Mesendoderm (in vitro differentiated cells): ENCODE measurements around the gene NXPH4.

Source experiments
- DNase-seq: peaks from one replicate; pipeline ENCODE4 v3.0.0; 2013
- H2AK5ac ChIP-seq: 2 replicates; pipeline ENCODE4 v1.6.1; 2013; ENCODE audit warnings: low read length, inconsistent platforms
- H2BK120ac ChIP-seq: 2 replicates; pipeline ENCODE4 v1.6.1; 2013; ENCODE audit warnings: low read depth, mild to moderate bottlenecking, low read length, moderate library complexity, mixed read lengths
- H2BK15ac ChIP-seq: replicated peaks from 2 replicates; pipeline ENCODE4 v1.6.1; 2013; ENCODE audit warnings: low read depth, mild to moderate bottlenecking, moderate library complexity
- H2BK5ac ChIP-seq: 2 replicates; pipeline ENCODE4 v1.6.1; 2013; ENCODE audit warnings: low read length, inconsistent platforms
- H3K18ac ChIP-seq: 2 replicates; pipeline ENCODE4 v1.6.1; 2013; ENCODE audit warnings: mild to moderate bottlenecking, low read length, mixed read lengths
- H3K23ac ChIP-seq: one replicate; pipeline ENCODE4 v1.6.1; 2013; ENCODE audit warnings: low read length
- H3K27ac ChIP-seq: 2 replicates; pipeline ENCODE4 v1.5.1; 2013; ENCODE audit warnings: low read depth, mild to moderate bottlenecking, inconsistent platforms, low read length, moderate library complexity
- H3K27me3 ChIP-seq: 2 replicates; pipeline ENCODE4 v1.6.1; 2013; ENCODE audit warnings: low read length, control low read depth, mild to moderate bottlenecking, inconsistent platforms; ENCODE audit not compliant: insufficient read depth, poor library complexity
- H3K36me3 ChIP-seq: 2 replicates; pipeline ENCODE4 v1.6.1; 2013; ENCODE audit warnings: low read length, inconsistent platforms; ENCODE audit not compliant: control insufficient read depth, insufficient read depth
- H3K4ac ChIP-seq: one replicate; pipeline ENCODE4 v1.6.1; 2013; ENCODE audit warnings: low read depth, mild to moderate bottlenecking, low read length, moderate library complexity
- H3K4me1 ChIP-seq: 2 replicates; pipeline ENCODE4 v1.6.1; 2013; ENCODE audit warnings: low read depth, low read length, inconsistent platforms; ENCODE audit not compliant: control insufficient read depth
- H3K4me2 ChIP-seq: 2 replicates; pipeline ENCODE4 v1.6.1; 2013; ENCODE audit warnings: low read length
- H3K4me3 ChIP-seq: 2 replicates; pipeline ENCODE4 v1.5.1; 2013; ENCODE audit warnings: mild to moderate bottlenecking, low read length
- H3K56ac ChIP-seq: one replicate; pipeline ENCODE4 v1.6.1; 2013; ENCODE audit warnings: low read length
- H3K79me1 ChIP-seq: 2 replicates; pipeline ENCODE4 v1.6.1; 2013; ENCODE audit warnings: low read length, inconsistent platforms
- H3K79me2 ChIP-seq: 2 replicates; pipeline ENCODE4 v1.6.1; 2013; ENCODE audit warnings: mild to moderate bottlenecking, low read length; ENCODE audit not compliant: control insufficient read depth, insufficient read depth
- H3K9ac ChIP-seq: 2 replicates; pipeline ENCODE4 v1.6.1; 2013; ENCODE audit warnings: low read length, inconsistent platforms
- H4K5ac ChIP-seq: one replicate; pipeline ENCODE4 v1.6.1; 2013; ENCODE audit warnings: low read length
- H4K8ac ChIP-seq: one replicate; pipeline ENCODE4 v1.6.1; 2013; ENCODE audit warnings: low read depth, mild to moderate bottlenecking, control low read depth, low read length, moderate library complexity
- WGBS: extraction: QIAGEN DNeasy Blood & Tissue Kit; methylation state at CpG from one replicate; pipeline ENCODE4 v1.1.7; 2013; ENCODE audit warnings: low lambda C conversion rate, missing lambda C conversion rate; ENCODE audit not compliant: insufficient coverage; ENCODE audit errors: extremely low coverage; 5-methylcytosine and 5-hydroxymethylcytosine counted together

The NXPH4 gene

DNA sequence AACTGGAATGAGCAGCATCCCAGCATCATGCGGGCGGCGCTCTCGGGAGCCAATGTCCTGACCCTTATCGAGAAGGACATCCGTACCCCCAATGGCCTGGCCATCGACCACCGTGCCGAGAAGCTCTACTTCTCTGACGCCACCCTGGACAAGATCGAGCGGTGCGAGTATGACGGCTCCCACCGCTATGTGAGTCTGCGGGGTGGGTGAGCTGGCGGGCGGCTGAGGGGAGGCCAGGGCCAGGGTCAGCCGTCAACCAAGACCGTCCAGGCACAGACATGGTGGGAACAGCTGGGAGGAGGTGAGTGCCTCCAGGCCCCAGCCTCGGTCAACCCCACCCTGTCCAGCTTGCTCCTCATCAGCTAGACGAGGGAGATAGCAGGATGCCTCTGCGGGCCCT is 25.8 kb upstream of the NXPH4 start:
- H3K23ac ChIP-seq, result no peak overlapping the region
- WGBS, result no CpG with 5 or more reads among the region's 23 CpGs
- H3K79me2 ChIP-seq, result no peaks in the 10 kb centered on the region
- H2AK5ac ChIP-seq, result no peak overlapping the region
- no peak overlapping the region for H3K4me3 ChIP-seq
- no peak for DNase-seq
- H3K56ac ChIP-seq, result no peak overlapping the region
- H2BK5ac ChIP-seq, result no peak overlapping the region
- no peak overlapping the region for H2BK120ac ChIP-seq
- no peak overlapping the region for H3K9ac ChIP-seq
- no peak overlapping the region for H3K4ac ChIP-seq
- no peak overlapping the region for H3K4me2 ChIP-seq
- no peak overlapping the region for H2BK15ac ChIP-seq
- H3K27ac ChIP-seq, result no peak overlapping the region
- no peaks in the 10 kb centered on the region for H3K27me3 ChIP-seq
- peaks cover 39% of the 10 kb centered on the region for H3K36me3 ChIP-seq
- no peak overlapping the region for H3K18ac ChIP-seq
- H4K8ac ChIP-seq, result no peak overlapping the region
- H4K5ac ChIP-seq, result no peak overlapping the region
- H3K4me1 ChIP-seq, result no peaks in the 10 kb centered on the region
- no peaks in the 10 kb centered on the region for H3K79me1 ChIP-seq

GRCh38 chr12:57191410-57191809 is 25.2 kb upstream of the NXPH4 start:
- H3K56ac ChIP-seq, result no peak overlapping the region
- no peak overlapping the region for H2BK15ac ChIP-seq
- no peaks in the 10 kb centered on the region for H3K79me2 ChIP-seq
- no peaks in the 10 kb centered on the region for H3K79me1 ChIP-seq
- H3K27ac ChIP-seq, result no peak overlapping the region
- no peak overlapping the region for H3K4ac ChIP-seq
- peaks cover 38% of the 10 kb centered on the region for H3K36me3 ChIP-seq
- no peak overlapping the region for H2AK5ac ChIP-seq
- H3K18ac ChIP-seq, result no peak overlapping the region
- H3K27me3 ChIP-seq, result no peaks in the 10 kb centered on the region
- H2BK120ac ChIP-seq, result no peak overlapping the region
- no peak for DNase-seq
- no peak overlapping the region for H4K8ac ChIP-seq
- no peak overlapping the region for H4K5ac ChIP-seq
- H3K4me2 ChIP-seq, result no peak overlapping the region
- WGBS, result 100% methylated on average over 2 of the region's 11 CpGs
- no peaks in the 10 kb centered on the region for H3K4me1 ChIP-seq
- no peak overlapping the region for H2BK5ac ChIP-seq
- no peak overlapping the region for H3K23ac ChIP-seq
- H3K9ac ChIP-seq, result no peak overlapping the region
- H3K4me3 ChIP-seq, result no peak overlapping the region

GRCh38 chr12:57192920-57193319 is 23.7 kb upstream of the NXPH4 start:
- Histone ChIP-seq H3K36me3 (peaks cover 38% of the 10 kb centered on the region), H3K4me1 (no peaks in the 10 kb centered on the region), H3K4me3 (no peak overlapping the region), H3K79me1 (no peaks in the 10 kb centered on the region), H3K23ac (no peak overlapping the region), H4K8ac (no peak overlapping the region), H4K5ac (no peak overlapping the region), H3K27me3 (no peaks in the 10 kb centered on the region), H2BK15ac (no peak overlapping the region), H3K79me2 (no peaks in the 10 kb centered on the region), H3K9ac (no peak overlapping the region), H2BK120ac (no peak overlapping the region), H3K56ac (no peak overlapping the region), H3K4ac (no peak overlapping the region), H3K4me2 (no peak overlapping the region), H2AK5ac (no peak overlapping the region), H3K27ac (no peak overlapping the region), H3K18ac (no peak overlapping the region), H2BK5ac (no peak overlapping the region)
- peak; percentile 10 for DNase-seq
- WGBS, result no CpG with 5 or more reads among the region's 16 CpGs

DNA sequence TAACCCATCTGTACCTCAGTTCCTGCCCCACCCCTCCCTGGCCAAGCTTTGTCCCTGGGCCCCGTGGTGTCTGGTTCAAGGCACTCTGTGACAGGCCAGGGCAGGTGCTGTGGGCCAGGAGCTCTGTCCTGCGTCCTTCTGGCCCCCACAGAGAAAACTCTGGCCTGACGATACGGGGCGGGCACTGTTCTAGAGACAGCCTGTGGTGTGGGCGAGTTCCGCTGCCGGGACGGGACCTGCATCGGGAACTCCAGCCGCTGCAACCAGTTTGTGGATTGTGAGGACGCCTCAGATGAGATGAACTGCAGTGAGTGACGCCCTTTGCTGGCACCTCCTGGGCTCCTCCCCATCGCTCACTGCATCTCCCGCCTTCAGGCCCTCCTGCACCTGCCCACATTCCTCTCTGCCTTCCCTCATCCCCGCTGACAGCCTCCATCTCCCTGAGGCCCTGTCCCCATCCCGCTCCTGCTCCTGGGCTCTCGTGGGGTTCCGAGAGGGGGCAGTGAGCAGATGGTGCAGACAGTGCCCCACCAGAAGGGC is 22.8 kb upstream of the NXPH4 start:
- H3K79me1 ChIP-seq, result no peaks in the 10 kb centered on the region
- no peaks in the 10 kb centered on the region for H3K79me2 ChIP-seq
- no peak overlapping the region for H3K23ac ChIP-seq
- no peak overlapping the region for H2BK120ac ChIP-seq
- H4K8ac ChIP-seq, result no peak overlapping the region
- H2BK15ac ChIP-seq, result no peak overlapping the region
- no peak overlapping the region for H3K18ac ChIP-seq
- no peak overlapping the region for H3K4me2 ChIP-seq
- no peaks in the 10 kb centered on the region for H3K4me1 ChIP-seq
- no peak overlapping the region for H2BK5ac ChIP-seq
- peaks cover 39% of the 10 kb centered on the region for H3K36me3 ChIP-seq
- H3K4me3 ChIP-seq, result no peak overlapping the region
- H2AK5ac ChIP-seq, result no peak overlapping the region
- DNase-seq, result peak; percentile 10
- no peak overlapping the region for H3K9ac ChIP-seq
- H3K27me3 ChIP-seq, result no peaks in the 10 kb centered on the region
- H3K4ac ChIP-seq, result no peak overlapping the region
- H3K56ac ChIP-seq, result no peak overlapping the region
- H4K5ac ChIP-seq, result no peak overlapping the region
- WGBS, result no CpG with 5 or more reads among the region's 19 CpGs
- no peak overlapping the region for H3K27ac ChIP-seq

DNA sequence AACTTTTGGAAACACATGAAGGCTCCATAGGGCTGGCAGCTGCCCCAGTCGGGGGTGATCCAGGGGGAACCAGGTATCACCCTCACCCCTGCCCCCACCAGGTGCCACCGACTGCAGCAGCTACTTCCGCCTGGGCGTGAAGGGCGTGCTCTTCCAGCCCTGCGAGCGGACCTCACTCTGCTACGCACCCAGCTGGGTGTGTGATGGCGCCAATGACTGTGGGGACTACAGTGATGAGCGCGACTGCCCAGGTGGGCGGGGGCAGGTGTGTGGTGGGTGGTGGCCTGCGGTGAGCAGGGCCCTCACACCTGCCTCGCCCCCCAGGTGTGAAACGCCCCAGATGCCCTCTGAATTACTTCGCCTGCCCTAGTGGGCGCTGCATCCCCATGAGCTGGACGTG is 22.3 kb upstream of the NXPH4 start:
- no peak overlapping the region for H3K4me3 ChIP-seq

GRCh38 chr12:57195186-57195585 is 21.4 kb upstream of the NXPH4 start:
- no peak overlapping the region for H3K4me2 ChIP-seq
- no peak overlapping the region for H3K18ac ChIP-seq
- H3K4me1 ChIP-seq, result no peaks in the 10 kb centered on the region
- H2BK15ac ChIP-seq, result no peak overlapping the region
- H3K56ac ChIP-seq, result no peak overlapping the region
- peaks cover 36% of the 10 kb centered on the region for H3K36me3 ChIP-seq
- no peak overlapping the region for H2BK5ac ChIP-seq
- no peak overlapping the region for H4K5ac ChIP-seq
- no peak overlapping the region for H3K23ac ChIP-seq
- WGBS, result no CpG with 5 or more reads among the region's 19 CpGs
- no peak overlapping the region for H2AK5ac ChIP-seq
- no peak overlapping the region for H2BK120ac ChIP-seq
- no peaks in the 10 kb centered on the region for H3K79me1 ChIP-seq
- H3K27me3 ChIP-seq, result no peaks in the 10 kb centered on the region
- DNase-seq, result no peak
- H3K4me3 ChIP-seq, result no peak overlapping the region
- H3K4ac ChIP-seq, result no peak overlapping the region
- no peaks in the 10 kb centered on the region for H3K79me2 ChIP-seq
- H4K8ac ChIP-seq, result no peak overlapping the region
- no peak overlapping the region for H3K27ac ChIP-seq
- H3K9ac ChIP-seq, result no peak overlapping the region

More for the DNA sequence above, 22.3 kb upstream of the NXPH4 start:
- no peak overlapping the region for H2BK15ac ChIP-seq
- H2BK5ac ChIP-seq, result no peak overlapping the region
- H3K23ac ChIP-seq, result no peak overlapping the region
- DNase-seq, result no peak
- no peaks in the 10 kb centered on the region for H3K27me3 ChIP-seq
- whole genome bisulfite sequencing, result no CpG with 5 or more reads among the region's 18 CpGs
- no peaks in the 10 kb centered on the region for H3K79me1 ChIP-seq
- no peak overlapping the region for H3K27ac ChIP-seq
- H3K56ac ChIP-seq, result no peak overlapping the region
- no peak overlapping the region for H4K8ac ChIP-seq
- H2AK5ac ChIP-seq, result no peak overlapping the region
- H3K36me3 ChIP-seq, result peaks cover 38% of the 10 kb centered on the region
- no peak overlapping the region for H3K4ac ChIP-seq
- H4K5ac ChIP-seq, result no peak overlapping the region
- no peak overlapping the region for H3K9ac ChIP-seq
- H2BK120ac ChIP-seq, result no peak overlapping the region
- no peaks in the 10 kb centered on the region for H3K4me1 ChIP-seq
- no peak overlapping the region for H3K4me2 ChIP-seq
- H3K79me2 ChIP-seq, result no peaks in the 10 kb centered on the region
- H3K18ac ChIP-seq, result no peak overlapping the region
